Heart left ventricle (tissue), 13 donors: ENCODE data around the gene OR2A42.
"Not testable (repeated sequence)": the region's sequence is repeated elsewhere in the genome, so short reads cannot be mapped to it uniquely, and the experiment has no call there.

Source experiments
- POLR2A ChIP-seq, 2 donors: fragments of 450-650 bp; IDR thresholded peaks; one replicate each; pipeline ENCODE4 v1.6.1; 2017; ENCODE audit warnings: antibody characterized with exemption in 2 of 2, mild to moderate bottlenecking in 2 of 2, moderate library complexity in 2 of 2
- TF ChIP-seq, protein P1 (sequence below), 12 donors: fragments of 200-600 bp; sonication (generic) in 4 of 12; IDR thresholded peaks; one replicate each; pipeline versions ENCODE4 v1.5.0 to v1.8.0; 2018 to 2022; ENCODE audit warnings: antibody characterized with exemption in 12 of 12, mild to moderate bottlenecking in 5 of 12
- donor health status: ischemic (EF 13 %, LVEDD 7.1; RV severe dilation, severe dysfunction).
- donor health status: DM: no; HTN: yes; CAD: no.
- donor health status: DM: no; HTN: no; CAD: no.
- donor health status: ischemic (EF 25% LVEDD 6.9; RV normal size, moderate dysfunction).
- donor health status: ischemic (EF 25% LVEDD 5.7; RV mildly dilated, moderate dysfunction).
- donor health status: ischemic (EF 35%, LVEDD 5.7; RV mildly dilated, moderate dysfunction).
- donor health status: nonischemic (EF 11% LVEDD 7.7; RV severe dilation, severe dysfunction).
- donor health status: DM: yes; HTN: yes; CAD: no.
- donor health status: PGD.
- donor health status: ischemic (EF 29% LVEDD 5.4; RV normal size, mild dysfunction).
- donor health status: nonischemic (EF 23%, LVEDD 6.1; RV moderate dilation, normal function).

- TF ChIP-seq, protein P1, sequence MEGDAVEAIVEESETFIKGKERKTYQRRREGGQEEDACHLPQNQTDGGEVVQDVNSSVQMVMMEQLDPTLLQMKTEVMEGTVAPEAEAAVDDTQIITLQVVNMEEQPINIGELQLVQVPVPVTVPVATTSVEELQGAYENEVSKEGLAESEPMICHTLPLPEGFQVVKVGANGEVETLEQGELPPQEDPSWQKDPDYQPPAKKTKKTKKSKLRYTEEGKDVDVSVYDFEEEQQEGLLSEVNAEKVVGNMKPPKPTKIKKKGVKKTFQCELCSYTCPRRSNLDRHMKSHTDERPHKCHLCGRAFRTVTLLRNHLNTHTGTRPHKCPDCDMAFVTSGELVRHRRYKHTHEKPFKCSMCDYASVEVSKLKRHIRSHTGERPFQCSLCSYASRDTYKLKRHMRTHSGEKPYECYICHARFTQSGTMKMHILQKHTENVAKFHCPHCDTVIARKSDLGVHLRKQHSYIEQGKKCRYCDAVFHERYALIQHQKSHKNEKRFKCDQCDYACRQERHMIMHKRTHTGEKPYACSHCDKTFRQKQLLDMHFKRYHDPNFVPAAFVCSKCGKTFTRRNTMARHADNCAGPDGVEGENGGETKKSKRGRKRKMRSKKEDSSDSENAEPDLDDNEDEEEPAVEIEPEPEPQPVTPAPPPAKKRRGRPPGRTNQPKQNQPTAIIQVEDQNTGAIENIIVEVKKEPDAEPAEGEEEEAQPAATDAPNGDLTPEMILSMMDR (IDR thresholded peaks at IDR 0.05) = not testable (repeated sequence)
- not testable (repeated sequence) for TF ChIP-seq POLR2A (IDR thresholded peaks at IDR 0.05)
These were observed 6.4 kb downstream of the OR2A42 start for GRCh38 chr7:144233039-144233438.
